Activated effector memory CD4-positive, alpha-beta T cell treated with anti-CD3 and anti-CD28 coated beads, Interleukin-2, amount 50 U/mL, for 16 hours (primary cell): Measurements from ENCODE around the gene DHRS7.

Experiments
- DNase-seq: peaks from one replicate; pipeline ENCODE4 v3.0.0-alpha.2; 2020

DHRS7 gene, protein sequence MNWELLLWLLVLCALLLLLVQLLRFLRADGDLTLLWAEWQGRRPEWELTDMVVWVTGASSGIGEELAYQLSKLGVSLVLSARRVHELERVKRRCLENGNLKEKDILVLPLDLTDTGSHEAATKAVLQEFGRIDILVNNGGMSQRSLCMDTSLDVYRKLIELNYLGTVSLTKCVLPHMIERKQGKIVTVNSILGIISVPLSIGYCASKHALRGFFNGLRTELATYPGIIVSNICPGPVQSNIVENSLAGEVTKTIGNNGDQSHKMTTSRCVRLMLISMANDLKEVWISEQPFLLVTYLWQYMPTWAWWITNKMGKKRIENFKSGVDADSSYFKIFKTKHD

DNA sequence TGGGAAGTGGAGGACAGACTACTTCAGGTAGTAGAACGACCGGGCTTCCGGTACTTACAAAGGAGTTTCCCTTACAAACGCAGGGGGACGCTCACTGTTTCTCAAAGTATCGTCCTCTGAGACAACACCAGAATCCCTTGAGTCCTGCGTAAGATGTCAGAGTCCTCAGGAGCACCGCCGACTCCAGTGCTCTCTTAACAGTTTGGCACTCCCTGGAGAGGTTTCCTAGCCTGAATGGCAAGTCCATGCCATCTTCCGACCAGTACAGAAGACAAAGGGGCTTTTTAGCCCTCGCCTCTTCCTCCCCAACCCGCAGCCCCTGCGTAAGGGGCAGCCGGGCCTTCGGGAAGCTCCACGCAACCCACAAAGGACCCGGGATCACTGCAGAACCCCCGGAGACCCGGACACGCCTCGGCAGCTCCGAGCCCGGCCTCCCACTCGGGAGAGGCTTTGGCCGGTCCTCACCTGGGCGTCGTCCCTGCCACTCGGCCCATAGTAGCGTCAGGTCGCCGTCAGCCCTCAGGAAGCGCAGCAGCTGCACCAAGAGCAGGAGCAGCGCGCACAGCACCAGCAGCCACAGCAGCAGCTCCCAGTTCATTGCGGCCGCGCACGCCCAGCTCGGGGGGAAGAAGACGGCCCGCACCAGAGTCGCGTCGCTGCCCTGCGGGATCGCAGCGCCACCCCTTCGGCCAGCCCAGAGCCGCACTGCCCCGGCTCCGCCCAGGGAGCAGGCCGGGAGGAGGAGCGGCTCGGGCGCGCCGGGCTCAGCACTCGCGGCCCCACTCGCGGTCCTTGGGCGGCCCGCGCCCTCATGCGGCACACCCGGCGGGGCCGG lies at the start of gene DHRS7:
TSS of gene DHRS7 (minus strand) at position 687 of the 835 bp plus-strand sequence. CDS start at position 598, 89 bp downstream.
- peak; percentile 90 for DNase-seq

GRCh38 chr14:60214415-60215126 lies 49.4 kb upstream of the DHRS7 start:
- DNase-seq, result no peak

GRCh38 chr14:60214003-60214402 lies 48.8 kb upstream of the DHRS7 start:
- no peak for DNase-seq

- no peak for DNase-seq
These were observed 47.5 kb upstream of the DHRS7 start for GRCh38 chr14:60212503-60213371.

DNA sequence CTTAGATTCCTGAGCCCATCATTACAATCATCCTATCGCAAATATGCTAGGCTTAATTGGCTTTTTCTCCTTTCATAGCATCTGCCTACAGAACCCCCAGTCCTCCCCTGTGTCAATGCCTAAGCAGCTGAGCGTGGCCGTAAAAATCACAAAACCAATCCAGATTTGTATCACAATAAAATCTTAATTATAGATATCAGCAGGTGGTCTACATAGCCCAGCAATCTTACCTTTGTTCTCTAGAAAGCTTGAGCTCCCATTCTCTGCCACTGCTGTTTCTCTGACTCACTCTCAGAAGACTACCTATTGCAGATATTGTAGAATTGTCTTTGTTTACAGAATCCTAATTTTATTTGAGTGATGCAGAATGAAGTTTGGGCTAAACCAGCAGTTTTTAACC lies 46.0 kb upstream of the DHRS7 start:
- no peak for DNase-seq

DNA sequence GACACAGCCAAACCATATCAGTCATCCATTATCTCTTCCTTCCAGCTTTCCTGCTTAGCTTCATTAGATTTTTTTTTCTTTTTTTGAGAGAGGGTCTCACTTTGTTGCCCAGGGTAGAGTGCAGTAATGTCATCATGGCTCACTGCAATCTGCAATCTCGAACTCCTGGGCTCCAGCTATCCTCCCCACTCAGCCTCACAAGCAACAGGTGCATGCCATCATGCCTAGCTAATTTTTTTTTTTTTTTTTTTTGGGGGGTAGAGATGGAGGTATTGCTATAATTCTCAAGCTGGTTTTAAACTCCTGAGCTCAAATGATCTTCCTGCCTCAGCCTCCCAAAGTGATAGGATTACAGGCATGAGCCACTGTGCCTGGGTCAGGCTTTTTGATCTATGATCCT lies 45.5 kb upstream of the DHRS7 start:
- no peak for DNase-seq

DNA sequence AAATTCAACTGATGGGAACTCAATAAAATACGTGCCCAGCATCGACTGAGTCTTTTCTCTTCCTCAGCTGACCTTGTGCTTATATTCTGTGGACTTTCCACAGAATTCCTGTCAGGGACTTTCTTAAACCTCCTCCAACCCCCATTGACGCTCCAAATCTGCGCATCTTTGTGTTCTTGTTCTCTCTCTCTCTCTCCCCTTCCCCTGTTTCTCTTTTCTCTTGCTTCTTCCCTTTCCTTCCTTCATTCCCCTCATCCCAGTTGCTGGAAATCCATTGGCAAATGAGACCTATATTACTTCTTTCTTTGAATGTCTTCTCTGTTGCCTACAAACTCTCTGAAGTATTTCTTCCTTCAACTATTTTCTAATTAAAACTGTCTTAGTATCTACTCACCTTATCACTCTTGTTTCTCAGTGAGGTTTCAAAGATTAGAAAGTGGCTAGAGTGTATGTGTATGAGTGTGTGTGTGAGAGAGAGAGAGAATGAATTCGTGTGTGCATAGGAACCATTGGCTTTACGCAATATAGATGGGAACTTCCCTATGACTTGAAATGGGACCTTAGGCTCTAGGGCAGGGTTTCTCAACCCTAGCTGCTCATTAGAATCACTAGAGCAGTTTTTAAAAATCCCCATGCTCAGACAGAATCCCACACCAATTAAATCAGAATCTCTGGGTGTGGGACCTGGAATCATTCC lies 41.8 kb upstream of the DHRS7 start:
- no peak for DNase-seq

GRCh38 chr14:60206249-60206670 lies 41.1 kb upstream of the DHRS7 start:
- no peak for DNase-seq

DNA sequence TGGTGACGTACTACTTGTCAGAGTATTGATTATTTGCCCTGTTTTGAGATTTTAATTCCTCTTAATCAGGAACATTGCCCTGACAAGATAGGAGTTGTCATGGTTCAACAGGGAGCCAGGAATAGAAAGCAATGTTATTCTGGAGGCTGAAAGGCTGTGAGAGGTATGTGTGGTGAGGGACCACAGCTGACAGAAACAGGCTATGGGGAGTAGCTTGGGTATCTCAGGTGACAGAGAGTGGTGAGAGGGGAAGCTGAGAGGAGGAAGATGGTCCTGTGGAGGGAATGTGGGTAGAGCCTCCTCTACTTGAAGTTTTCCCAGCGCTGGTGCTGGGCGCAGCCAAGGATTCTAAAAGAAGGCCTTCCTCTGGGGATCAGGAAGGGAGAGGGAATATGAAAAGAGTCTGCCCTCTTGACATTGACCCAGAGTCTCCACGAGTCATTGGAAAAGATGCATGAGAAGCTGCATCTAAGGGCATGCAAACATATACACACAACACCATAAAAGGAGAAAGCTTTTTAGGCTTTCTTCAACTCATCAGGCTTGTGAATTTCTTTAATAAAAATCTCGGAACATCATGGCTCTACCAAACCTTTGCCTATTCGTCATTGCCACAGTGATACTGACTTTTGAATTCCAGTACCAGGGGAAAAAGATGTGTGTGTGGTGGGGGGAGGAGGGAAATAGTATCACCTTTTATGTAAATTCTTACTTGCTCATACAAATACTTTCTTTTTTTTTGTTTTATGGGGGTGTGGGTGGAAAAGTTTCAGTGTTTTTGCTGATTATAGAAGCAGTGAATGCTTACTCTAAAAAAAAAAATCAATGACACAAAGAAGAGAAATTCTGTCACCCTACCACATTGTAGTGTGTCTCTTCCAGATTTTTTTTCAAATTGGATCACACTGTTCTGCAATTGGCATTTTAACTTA lies 39.9 kb upstream of the DHRS7 start:
- no peak for DNase-seq

DNA sequence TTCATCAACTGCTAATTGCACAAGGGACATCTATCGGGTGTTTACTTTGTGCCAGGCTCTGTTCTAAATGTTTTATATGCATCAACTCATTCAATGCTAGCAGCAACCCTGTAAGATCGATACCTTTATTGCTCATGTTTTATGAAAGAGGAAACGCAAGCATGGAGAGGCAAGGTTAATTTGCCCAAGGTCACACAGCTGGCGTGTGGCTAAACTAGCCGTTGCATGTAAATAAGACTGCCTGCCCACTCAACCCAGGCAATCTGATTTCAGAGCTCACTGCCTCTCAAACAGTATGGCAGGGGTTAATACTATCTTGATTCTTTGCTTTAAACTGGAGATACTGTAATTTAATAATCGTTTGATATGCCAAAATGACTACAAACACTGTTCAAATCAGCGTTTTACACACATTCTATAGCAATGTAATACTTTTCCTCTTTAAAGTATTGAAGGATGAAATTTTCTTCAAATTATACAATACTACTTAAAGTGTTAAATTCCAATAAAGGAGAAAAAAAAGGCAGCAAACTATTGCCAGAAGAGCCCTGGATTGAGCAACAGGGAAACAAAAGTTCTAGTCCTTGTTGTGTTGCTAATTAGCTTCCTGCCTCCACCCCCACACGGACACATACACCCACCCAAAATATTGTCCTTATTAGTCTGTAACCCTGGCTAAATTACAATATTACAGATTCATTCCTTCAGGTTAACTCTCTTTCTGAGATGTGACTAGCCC lies 39.1 kb upstream of the DHRS7 start:
- DNase-seq, result no peak

DNA sequence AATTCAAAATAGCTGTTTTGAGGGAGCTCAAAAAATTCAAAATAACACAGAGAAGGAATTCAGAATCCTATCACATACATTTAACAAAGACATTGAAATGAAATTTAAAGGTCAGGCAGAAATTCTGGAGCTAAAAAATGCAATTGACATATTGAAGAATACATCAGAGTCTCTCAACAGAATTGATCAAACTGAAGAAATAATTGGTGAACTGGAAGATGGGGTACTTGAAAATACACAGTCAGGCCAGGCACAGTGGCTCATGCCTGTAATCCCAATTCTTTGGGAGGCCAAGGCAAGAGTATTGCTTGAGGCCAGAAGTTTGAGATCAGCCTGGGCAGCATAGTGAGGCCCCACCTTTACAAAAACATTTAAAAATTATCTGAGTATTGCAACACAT lies 34.1 kb upstream of the DHRS7 start:
- DNase-seq, result no peak

GRCh38 chr14:60197629-60198303 lies 32.6 kb upstream of the DHRS7 start:
- no peak for DNase-seq

- no peak for DNase-seq
These were observed 31.1 kb upstream of the DHRS7 start for GRCh38 chr14:60196291-60196690.

GRCh38 chr14:60195179-60195810 lies 30.1 kb upstream of the DHRS7 start:
- no peak for DNase-seq

DNA sequence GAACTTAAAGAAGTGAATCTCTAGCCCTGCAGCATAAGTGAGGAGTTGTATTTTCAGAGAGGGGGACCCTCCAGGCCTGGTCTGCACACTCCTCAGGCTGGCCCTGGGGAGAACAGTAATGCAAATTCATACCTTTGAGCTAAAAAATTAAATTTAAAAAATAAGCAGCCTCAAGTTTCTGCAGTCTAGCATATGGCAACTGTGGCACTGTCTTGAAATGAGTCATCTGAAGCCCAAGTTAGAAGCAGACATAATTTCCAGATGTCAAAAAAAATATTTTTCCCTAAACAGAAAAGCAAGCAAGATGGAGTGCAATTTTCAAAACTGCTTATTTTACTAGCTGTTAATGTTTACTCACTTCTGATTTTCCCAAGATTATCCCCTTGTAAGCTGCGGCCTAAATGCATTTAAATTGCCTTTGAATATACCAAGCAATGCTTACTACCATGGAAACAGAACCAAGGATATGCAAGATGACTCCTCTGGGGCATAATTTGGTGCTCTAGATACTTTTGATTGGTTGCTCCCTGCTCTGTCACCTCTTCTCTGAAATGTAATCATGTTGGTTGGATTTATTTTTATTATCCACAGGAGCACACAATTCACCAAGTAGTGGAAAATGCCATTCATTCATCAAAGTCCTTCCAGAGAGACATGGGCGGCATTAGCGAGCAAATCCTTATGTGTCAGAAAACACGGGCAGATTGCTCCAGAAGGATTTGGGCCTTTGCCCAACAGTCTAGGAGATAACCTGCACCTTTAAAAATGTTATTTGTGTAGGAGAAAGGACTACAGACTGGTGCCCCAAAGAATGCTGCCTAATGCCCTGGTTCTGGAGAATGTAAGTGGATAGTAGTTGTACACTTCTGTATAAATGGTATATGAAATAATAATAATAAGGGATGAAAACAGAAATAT lies 25.0 kb upstream of the DHRS7 start:
- DNase-seq, result no peak

- DNase-seq, result no peak
These were observed 23.5 kb upstream of the DHRS7 start for GRCh38 chr14:60188696-60189095.

DNA sequence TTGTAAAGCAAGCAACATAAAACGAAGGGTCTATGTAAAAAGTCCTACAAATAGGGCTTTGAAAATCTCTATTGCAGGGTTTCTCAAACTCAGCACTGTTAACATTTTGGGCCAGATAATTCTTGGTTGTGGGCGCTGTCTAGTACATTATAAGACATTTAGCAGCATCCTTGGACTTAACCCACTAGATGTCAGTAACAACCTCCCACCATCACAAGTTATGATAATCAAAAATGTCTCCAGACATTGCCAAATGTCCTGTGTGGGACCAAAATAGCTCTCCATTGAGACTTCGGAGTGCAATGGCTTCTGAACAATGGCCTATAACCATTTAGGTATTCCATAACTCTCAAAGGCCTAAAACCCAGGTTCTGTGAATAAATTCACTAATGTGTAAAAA lies 22.9 kb upstream of the DHRS7 start:
- DNase-seq, result no peak
